WTC11 (cell line): Measurements from ENCODE around the gene NRXN3. TPM values are rescaled to one million over a fixed set of nuclear protein-coding genes. Genes with fewer than 3 reads are reported as not detected.
"Not testable (repeated sequence)": the region's sequence is repeated elsewhere in the genome, so short reads cannot be mapped to it uniquely, and the experiment has no call there.

Source experiments
- ATAC-seq: fragments of 200-7000 bp; cut with Tn5 transposase; 2 replicates; pipeline ENCODE4 v1.10.0; 2021; ENCODE audit warnings: mild to moderate bottlenecking, moderate library complexity
- CTCF ChIA-PET: fragments of 300-600 bp; sonication (Branson Sonifier 250); formaldehyde crosslinking; loops from one replicate; lab custom pipeline; 2021; ENCODE audit warnings: antibody characterized with exemption; lab: Charles Lee
- POLR2A ChIA-PET: fragments of 350-600 bp; sonication (Branson Sonifier 250); formaldehyde crosslinking; loops from one replicate; lab custom pipeline; 2021; ENCODE audit warnings: antibody characterized with exemption; lab: Charles Lee
- DNase-seq: peaks from one replicate; pipeline ENCODE4 v3.0.0; 2021; ENCODE audit warnings: low spot score
- H3K27ac Mint-ChIP-seq: 2 replicates; pipeline ENCODE4 v1.8.0; 2021; ENCODE audit warnings: mixed read lengths
- H3K27me3 Mint-ChIP-seq: 2 replicates; pipeline ENCODE4 v1.8.0; 2021; ENCODE audit warnings: low read depth, mild to moderate bottlenecking, moderate library complexity, mixed read lengths
- H3K36me3 Mint-ChIP-seq: 2 replicates; pipeline ENCODE4 v1.8.0; 2021; ENCODE audit warnings: mixed read lengths
- H3K4me1 Mint-ChIP-seq: 2 replicates; pipeline ENCODE4 v1.8.0; 2022; ENCODE audit warnings: mixed read lengths
- H3K4me3 Mint-ChIP-seq: 2 replicates; pipeline ENCODE4 v1.8.0; 2021; ENCODE audit warnings: mild to moderate bottlenecking, moderate library complexity, mixed read lengths
- H3K9me3 Mint-ChIP-seq: 2 replicates; pipeline ENCODE4 v1.8.0; 2021; ENCODE audit warnings: mixed read lengths
- E2F5 ChIP-seq: sonication (generic); formaldehyde crosslinking; IDR thresholded peaks from 2 replicates; pipeline ENCODE4 v1.8.1; 2022; ENCODE audit warnings: mild to moderate bottlenecking, moderate library complexity, missing genetic modification reagents
- FOXJ3 ChIP-seq: sonication (generic); formaldehyde crosslinking; IDR thresholded peaks from 2 replicates; pipeline ENCODE4 v1.9.0; 2021; ENCODE audit warnings: missing genetic modification reagents, mild to moderate bottlenecking, borderline replicate concordance
- GRHL2 ChIP-seq: fragments of 250-450 bp; sonication (Bioruptor Pico); IDR thresholded peaks from 2 replicates; pipeline ENCODE4 v1.8.0; 2022; ENCODE audit warnings: mild to moderate bottlenecking, moderate library complexity; ENCODE audit not compliant: insufficient replicate concordance, severe bottlenecking
- IRF1 ChIP-seq: sonication (generic); formaldehyde crosslinking; IDR thresholded peaks from 2 replicates; pipeline ENCODE4 v1.8.0; 2023; ENCODE audit warnings: missing genetic modification reagents
- JAZF1 ChIP-seq: fragments of 250-450 bp; sonication (Bioruptor Pico); IDR thresholded peaks from 2 replicates; pipeline ENCODE4 v1.9.0; 2021; ENCODE audit warnings: moderate library complexity, mild to moderate bottlenecking, inconsistent platforms
- MYBL2 ChIP-seq: sonication (generic); formaldehyde crosslinking; IDR thresholded peaks from 2 replicates; pipeline ENCODE4 v1.8.1; 2023; ENCODE audit warnings: mild to moderate bottlenecking, moderate library complexity, missing genetic modification reagents
- NFATC4 ChIP-seq: fragments of 250-450 bp; sonication (Bioruptor Pico); IDR thresholded peaks from 2 replicates; pipeline ENCODE4 v1.9.0; 2021; ENCODE audit warnings: mild to moderate bottlenecking
- NR3C1 ChIP-seq: sonication (generic); formaldehyde crosslinking; conservative IDR thresholded peaks from 2 replicates; pipeline ENCODE4 v1.8.1; 2023; ENCODE audit warnings: low read depth, mild to moderate bottlenecking, missing genetic modification reagents
- PRRX2 ChIP-seq: fragments of 250-450 bp; sonication (Bioruptor Pico); IDR thresholded peaks from 2 replicates; pipeline ENCODE4 v1.8.0; 2021; ENCODE audit warnings: mild to moderate bottlenecking
- RELA ChIP-seq: sonication (generic); formaldehyde crosslinking; IDR thresholded peaks from 2 replicates; pipeline ENCODE4 v1.8.1; 2022; ENCODE audit warnings: missing genetic modification reagents, mild to moderate bottlenecking, borderline replicate concordance
- SMAD4 ChIP-seq: sonication (generic); formaldehyde crosslinking; IDR thresholded peaks from 2 replicates; pipeline ENCODE4 v1.8.0; 2022; ENCODE audit warnings: mild to moderate bottlenecking, missing genetic modification reagents
- TCF7 ChIP-seq: sonication (generic); formaldehyde crosslinking; IDR thresholded peaks from 2 replicates; pipeline ENCODE4 v1.8.0; 2022; ENCODE audit warnings: mild to moderate bottlenecking, low read depth, missing genetic modification reagents, moderate library complexity
- TEAD4 ChIP-seq: sonication (generic); formaldehyde crosslinking; IDR thresholded peaks from 2 replicates; pipeline ENCODE4 v1.8.0; 2022; ENCODE audit warnings: mild to moderate bottlenecking, missing genetic modification reagents
- TP53 ChIP-seq: sonication (generic); formaldehyde crosslinking; IDR thresholded peaks from 2 replicates; pipeline ENCODE4 v1.8.1; 2023; ENCODE audit warnings: mild to moderate bottlenecking, missing genetic modification reagents
- ZBTB21 ChIP-seq: sonication (generic); formaldehyde crosslinking; IDR thresholded peaks from 2 replicates; pipeline ENCODE4 v1.8.1; 2023; ENCODE audit warnings: mild to moderate bottlenecking, missing genetic modification reagents, borderline replicate concordance
- ZNF219 ChIP-seq: sonication (generic); formaldehyde crosslinking; IDR thresholded peaks from 2 replicates; pipeline ENCODE4 v1.8.0; 2023; ENCODE audit warnings: missing genetic modification reagents, mild to moderate bottlenecking, borderline replicate concordance
- total RNA-seq: library from RNA; stranded (reverse); gene quantifications from 3 replicates; pipeline ENCODE4 v1.2.3, GENCODE V29; 2021
- TF ChIP-seq, protein P1 (sequence below): sonication (generic); formaldehyde crosslinking; IDR thresholded peaks from 2 replicates; pipeline ENCODE4 v1.8.1; 2023; ENCODE audit warnings: mild to moderate bottlenecking, missing genetic modification reagents, moderate library complexity
- TF ChIP-seq, protein P2 (sequence below): fragments of 200-600 bp; IDR thresholded peaks from 2 replicates; pipeline ENCODE4 v1.8.0; 2022; ENCODE audit warnings: antibody characterized with exemption
- TF ChIP-seq, protein P3 (sequence below): fragments of 250-450 bp; sonication (Bioruptor Pico); IDR thresholded peaks from 2 replicates; pipeline ENCODE4 v1.8.0; 2021; ENCODE audit warnings: mild to moderate bottlenecking
- TF ChIP-seq, protein P4 (sequence below): sonication (generic); formaldehyde crosslinking; IDR thresholded peaks from 2 replicates; pipeline ENCODE4 v1.8.0; 2023; ENCODE audit warnings: missing genetic modification reagents, mild to moderate bottlenecking, borderline replicate concordance
- TF ChIP-seq, protein P5 (sequence below): sonication (generic); formaldehyde crosslinking; IDR thresholded peaks from 2 replicates; pipeline ENCODE4 v1.8.0; 2023; ENCODE audit warnings: mild to moderate bottlenecking, missing genetic modification reagents

The NRXN3 gene
- total RNA-seq, 1 experiment from 2014 or later: 3.0 TPM

GRCh38 chr14:79766511-79766910, 1596.3 kb downstream of the NRXN3 start:
- Mint-ChIP-seq H3K4me1 (no peaks in the 10 kb centered on the region), H3K27ac (no peak overlapping the region), H3K36me3 (peaks cover 30% of the 10 kb centered on the region), H3K27me3 (no peaks in the 10 kb centered on the region; the same call in 1 of the 2 replicates), H3K4me3 (no peak overlapping the region), H3K9me3 (peaks cover 49% of the 10 kb centered on the region)
- ATAC-seq (no peak), DNase-seq (no peak)
- TF ChIP-seq MYBL2 (CRISPR knock-in tag) (no peak), TCF7 (no peak), ZBTB21 (CRISPR knock-in tag) (no peak), FOXJ3 (CRISPR knock-in tag) (no peak), RELA (CRISPR knock-in tag) (no peak), NFATC4 (no peak), ZNF219 (CRISPR knock-in tag) (no peak), TEAD4 (CRISPR knock-in tag) (no peak), SMAD4 (no peak)
- TF ChIP-seq, protein P1, sequence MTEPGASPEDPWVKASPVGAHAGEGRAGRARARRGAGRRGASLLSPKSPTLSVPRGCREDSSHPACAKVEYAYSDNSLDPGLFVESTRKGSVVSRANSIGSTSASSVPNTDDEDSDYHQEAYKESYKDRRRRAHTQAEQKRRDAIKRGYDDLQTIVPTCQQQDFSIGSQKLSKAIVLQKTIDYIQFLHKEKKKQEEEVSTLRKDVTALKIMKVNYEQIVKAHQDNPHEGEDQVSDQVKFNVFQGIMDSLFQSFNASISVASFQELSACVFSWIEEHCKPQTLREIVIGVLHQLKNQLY (CRISPR knock-in tag): no peak
- TF ChIP-seq, protein P2, sequence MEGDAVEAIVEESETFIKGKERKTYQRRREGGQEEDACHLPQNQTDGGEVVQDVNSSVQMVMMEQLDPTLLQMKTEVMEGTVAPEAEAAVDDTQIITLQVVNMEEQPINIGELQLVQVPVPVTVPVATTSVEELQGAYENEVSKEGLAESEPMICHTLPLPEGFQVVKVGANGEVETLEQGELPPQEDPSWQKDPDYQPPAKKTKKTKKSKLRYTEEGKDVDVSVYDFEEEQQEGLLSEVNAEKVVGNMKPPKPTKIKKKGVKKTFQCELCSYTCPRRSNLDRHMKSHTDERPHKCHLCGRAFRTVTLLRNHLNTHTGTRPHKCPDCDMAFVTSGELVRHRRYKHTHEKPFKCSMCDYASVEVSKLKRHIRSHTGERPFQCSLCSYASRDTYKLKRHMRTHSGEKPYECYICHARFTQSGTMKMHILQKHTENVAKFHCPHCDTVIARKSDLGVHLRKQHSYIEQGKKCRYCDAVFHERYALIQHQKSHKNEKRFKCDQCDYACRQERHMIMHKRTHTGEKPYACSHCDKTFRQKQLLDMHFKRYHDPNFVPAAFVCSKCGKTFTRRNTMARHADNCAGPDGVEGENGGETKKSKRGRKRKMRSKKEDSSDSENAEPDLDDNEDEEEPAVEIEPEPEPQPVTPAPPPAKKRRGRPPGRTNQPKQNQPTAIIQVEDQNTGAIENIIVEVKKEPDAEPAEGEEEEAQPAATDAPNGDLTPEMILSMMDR: no peak
- POLR2A ChIA-PET: no interaction called here
- CTCF ChIA-PET: no interaction called here

GRCh38 chr14:79767251-79767650, 1597.1 kb downstream of the NRXN3 start:
- Mint-ChIP-seq H3K27ac (no peak overlapping the region), H3K9me3 (peaks cover 49% of the 10 kb centered on the region), H3K36me3 (peaks cover 30% of the 10 kb centered on the region), H3K4me3 (no peak overlapping the region), H3K4me1 (no peaks in the 10 kb centered on the region), H3K27me3 (no peaks in the 10 kb centered on the region; the same call in 1 of the 2 replicates)
- POLR2A ChIA-PET: no interaction called here
- DNase-seq (no peak), ATAC-seq (no peak)
- CTCF ChIA-PET: no interaction called here
- TF ChIP-seq TP53 (no peak), JAZF1 (CRISPR knock-in tag) (no peak), E2F5 (CRISPR knock-in tag) (no peak), GRHL2 (CRISPR knock-in tag) (no peak), NR3C1 (CRISPR knock-in tag) (no peak), PRRX2 (no peak), IRF1 (CRISPR knock-in tag) (no peak)
- TF ChIP-seq, protein P3, sequence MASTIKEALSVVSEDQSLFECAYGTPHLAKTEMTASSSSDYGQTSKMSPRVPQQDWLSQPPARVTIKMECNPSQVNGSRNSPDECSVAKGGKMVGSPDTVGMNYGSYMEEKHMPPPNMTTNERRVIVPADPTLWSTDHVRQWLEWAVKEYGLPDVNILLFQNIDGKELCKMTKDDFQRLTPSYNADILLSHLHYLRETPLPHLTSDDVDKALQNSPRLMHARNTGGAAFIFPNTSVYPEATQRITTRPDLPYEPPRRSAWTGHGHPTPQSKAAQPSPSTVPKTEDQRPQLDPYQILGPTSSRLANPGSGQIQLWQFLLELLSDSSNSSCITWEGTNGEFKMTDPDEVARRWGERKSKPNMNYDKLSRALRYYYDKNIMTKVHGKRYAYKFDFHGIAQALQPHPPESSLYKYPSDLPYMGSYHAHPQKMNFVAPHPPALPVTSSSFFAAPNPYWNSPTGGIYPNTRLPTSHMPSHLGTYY (CRISPR knock-in tag): no peak
- TF ChIP-seq, protein P4, sequence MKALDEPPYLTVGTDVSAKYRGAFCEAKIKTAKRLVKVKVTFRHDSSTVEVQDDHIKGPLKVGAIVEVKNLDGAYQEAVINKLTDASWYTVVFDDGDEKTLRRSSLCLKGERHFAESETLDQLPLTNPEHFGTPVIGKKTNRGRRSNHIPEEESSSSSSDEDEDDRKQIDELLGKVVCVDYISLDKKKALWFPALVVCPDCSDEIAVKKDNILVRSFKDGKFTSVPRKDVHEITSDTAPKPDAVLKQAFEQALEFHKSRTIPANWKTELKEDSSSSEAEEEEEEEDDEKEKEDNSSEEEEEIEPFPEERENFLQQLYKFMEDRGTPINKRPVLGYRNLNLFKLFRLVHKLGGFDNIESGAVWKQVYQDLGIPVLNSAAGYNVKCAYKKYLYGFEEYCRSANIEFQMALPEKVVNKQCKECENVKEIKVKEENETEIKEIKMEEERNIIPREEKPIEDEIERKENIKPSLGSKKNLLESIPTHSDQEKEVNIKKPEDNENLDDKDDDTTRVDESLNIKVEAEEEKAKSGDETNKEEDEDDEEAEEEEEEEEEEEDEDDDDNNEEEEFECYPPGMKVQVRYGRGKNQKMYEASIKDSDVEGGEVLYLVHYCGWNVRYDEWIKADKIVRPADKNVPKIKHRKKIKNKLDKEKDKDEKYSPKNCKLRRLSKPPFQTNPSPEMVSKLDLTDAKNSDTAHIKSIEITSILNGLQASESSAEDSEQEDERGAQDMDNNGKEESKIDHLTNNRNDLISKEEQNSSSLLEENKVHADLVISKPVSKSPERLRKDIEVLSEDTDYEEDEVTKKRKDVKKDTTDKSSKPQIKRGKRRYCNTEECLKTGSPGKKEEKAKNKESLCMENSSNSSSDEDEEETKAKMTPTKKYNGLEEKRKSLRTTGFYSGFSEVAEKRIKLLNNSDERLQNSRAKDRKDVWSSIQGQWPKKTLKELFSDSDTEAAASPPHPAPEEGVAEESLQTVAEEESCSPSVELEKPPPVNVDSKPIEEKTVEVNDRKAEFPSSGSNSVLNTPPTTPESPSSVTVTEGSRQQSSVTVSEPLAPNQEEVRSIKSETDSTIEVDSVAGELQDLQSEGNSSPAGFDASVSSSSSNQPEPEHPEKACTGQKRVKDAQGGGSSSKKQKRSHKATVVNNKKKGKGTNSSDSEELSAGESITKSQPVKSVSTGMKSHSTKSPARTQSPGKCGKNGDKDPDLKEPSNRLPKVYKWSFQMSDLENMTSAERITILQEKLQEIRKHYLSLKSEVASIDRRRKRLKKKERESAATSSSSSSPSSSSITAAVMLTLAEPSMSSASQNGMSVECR (CRISPR knock-in tag): no peak
- TF ChIP-seq, protein P5, sequence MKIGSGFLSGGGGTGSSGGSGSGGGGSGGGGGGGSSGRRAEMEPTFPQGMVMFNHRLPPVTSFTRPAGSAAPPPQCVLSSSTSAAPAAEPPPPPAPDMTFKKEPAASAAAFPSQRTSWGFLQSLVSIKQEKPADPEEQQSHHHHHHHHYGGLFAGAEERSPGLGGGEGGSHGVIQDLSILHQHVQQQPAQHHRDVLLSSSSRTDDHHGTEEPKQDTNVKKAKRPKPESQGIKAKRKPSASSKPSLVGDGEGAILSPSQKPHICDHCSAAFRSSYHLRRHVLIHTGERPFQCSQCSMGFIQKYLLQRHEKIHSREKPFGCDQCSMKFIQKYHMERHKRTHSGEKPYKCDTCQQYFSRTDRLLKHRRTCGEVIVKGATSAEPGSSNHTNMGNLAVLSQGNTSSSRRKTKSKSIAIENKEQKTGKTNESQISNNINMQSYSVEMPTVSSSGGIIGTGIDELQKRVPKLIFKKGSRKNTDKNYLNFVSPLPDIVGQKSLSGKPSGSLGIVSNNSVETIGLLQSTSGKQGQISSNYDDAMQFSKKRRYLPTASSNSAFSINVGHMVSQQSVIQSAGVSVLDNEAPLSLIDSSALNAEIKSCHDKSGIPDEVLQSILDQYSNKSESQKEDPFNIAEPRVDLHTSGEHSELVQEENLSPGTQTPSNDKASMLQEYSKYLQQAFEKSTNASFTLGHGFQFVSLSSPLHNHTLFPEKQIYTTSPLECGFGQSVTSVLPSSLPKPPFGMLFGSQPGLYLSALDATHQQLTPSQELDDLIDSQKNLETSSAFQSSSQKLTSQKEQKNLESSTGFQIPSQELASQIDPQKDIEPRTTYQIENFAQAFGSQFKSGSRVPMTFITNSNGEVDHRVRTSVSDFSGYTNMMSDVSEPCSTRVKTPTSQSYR (CRISPR knock-in tag): no peak
- TF ChIP-seq, all 79 proteins: peak for 0

- H3K27ac Mint-ChIP-seq, H3K4me1 Mint-ChIP-seq, H3K4me3 Mint-ChIP-seq, CTCF ChIA-PET, POLR2A ChIA-PET, ATAC-seq, DNase-seq, H3K27me3 Mint-ChIP-seq: not testable (repeated sequence)
- Mint-ChIP-seq H3K36me3 (peaks cover 30% of the 10 kb centered on the region), H3K9me3 (peaks cover 46% of the 10 kb centered on the region)
Observed at GRCh38 chr14:79767721-79768120, 1597.5 kb downstream of the NRXN3 start.
